ENCODE measurements around the gene SPEM2. TPM values are rescaled to one million over a fixed set of nuclear protein-coding genes. Genes with fewer than 3 reads are reported as not detected.

The SPEM2 gene
- total RNA-seq, 1 donor from 2014 or later: 0.14 TPM

DNA sequence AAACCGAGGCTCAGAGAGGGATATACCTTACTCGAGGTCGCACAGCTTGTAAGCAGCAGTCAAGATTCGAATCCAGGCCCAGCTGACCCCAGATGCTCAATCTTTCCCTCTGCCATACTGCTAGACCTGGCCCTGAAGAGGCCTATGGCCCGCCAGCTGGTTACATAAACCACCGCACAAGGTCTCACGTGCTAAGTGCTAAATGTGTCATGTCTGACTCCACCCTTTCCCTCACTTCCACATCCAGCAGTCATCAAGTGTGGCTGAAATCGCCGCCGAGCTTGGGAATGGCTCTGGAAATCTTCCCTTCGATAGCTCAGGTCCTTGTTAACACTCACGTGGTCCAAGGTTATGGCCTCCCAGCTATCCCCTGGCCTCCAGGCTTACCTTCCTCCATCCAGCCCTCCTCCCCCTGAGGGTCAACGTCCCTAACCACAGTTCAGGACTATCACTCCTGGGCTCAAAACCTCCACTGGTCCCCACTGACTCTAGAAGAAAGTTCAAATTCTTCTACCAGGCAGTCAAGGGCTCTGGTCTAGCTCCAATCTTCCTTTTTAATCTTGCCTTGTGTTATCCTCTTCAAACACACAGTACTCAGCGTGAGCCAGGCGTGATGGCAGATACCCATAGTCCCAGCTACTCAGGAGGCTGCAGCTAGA is 50.5 kb downstream of the SPEM2 start:
- H3K4me3 Mint-ChIP-seq (ENCODE audit: unreplicated experiment): peak overlapping the region; percentile 69

DNA sequence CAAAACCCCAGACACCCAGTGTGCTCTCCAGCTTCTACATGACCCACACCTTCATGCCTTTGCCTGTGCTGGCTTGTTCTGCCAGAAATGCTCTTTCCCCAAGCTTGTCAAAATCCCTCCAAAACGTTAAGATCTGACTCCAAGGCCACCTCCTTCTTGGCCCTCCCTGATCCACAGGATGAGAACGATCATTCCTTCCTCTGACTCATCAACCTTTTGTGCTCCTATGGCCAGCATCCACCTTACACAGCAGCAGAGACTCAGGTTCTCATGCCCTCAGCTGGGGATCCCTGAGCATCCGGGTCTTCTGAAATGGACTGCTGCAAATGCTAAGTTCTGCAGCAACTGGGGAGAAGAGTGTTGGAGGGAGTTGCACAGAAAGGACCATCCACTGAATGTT is 51.1 kb downstream of the SPEM2 start:
- Mint-ChIP-seq H3K4me3 (ENCODE audit: unreplicated experiment) (peak overlapping the region; percentile 69), H3K36me3 (ENCODE audit: low read depth, unreplicated experiment) (peaks cover 3% of the 10 kb centered on the region), H3K4me1 (ENCODE audit: low read depth, unreplicated experiment) (peaks cover 31% of the 10 kb centered on the region), H3K9me3 (ENCODE audit: unreplicated experiment) (no peaks in the 10 kb centered on the region), H3K27ac (ENCODE audit: unreplicated experiment) (peak overlapping the region; percentile 36), H3K27me3 (ENCODE audit: low read depth, unreplicated experiment) (no peaks in the 10 kb centered on the region)
- Histone ChIP-seq H3K4me3 (ENCODE audit: insufficient read depth, low read depth, low read length) (no peak overlapping the region), H3K27me3 (ENCODE audit: insufficient read depth, low read length) (no peaks in the 10 kb centered on the region), H4K20me1 (ENCODE audit: insufficient read depth, low read length) (peaks cover 67% of the 10 kb centered on the region), H3K9ac (ENCODE audit: low read length) (peak overlapping the region; percentile 2), H3K4me2 (ENCODE audit: low read length) (peak overlapping the region; percentile 94), H3K79me2 (ENCODE audit: insufficient read depth, low read length) (peaks cover 81% of the 10 kb centered on the region), H3K36me3 (ENCODE audit: insufficient read depth, low read length) (no peaks in the 10 kb centered on the region), H2AFZ (ENCODE audit: low read depth, low read length) (no peak overlapping the region), H3K27ac (ENCODE audit: low read depth, low read length) (peak overlapping the region; percentile 67), H3K9me3 (ENCODE audit: insufficient read depth, low read depth, low read length) (no peaks in the 10 kb centered on the region), H3K4me1 (ENCODE audit: insufficient read depth, low read length) (peaks cover 38% of the 10 kb centered on the region)
- FAIRE-seq (no peak), DNase-seq (ENCODE audit: low read depth) (peak; percentile 57)
- TF ChIP-seq EZH2 (IDR thresholded peaks at IDR 0.05; ENCODE audit: insufficient read depth, low read length): no peak
- TF ChIP-seq, protein P1, sequence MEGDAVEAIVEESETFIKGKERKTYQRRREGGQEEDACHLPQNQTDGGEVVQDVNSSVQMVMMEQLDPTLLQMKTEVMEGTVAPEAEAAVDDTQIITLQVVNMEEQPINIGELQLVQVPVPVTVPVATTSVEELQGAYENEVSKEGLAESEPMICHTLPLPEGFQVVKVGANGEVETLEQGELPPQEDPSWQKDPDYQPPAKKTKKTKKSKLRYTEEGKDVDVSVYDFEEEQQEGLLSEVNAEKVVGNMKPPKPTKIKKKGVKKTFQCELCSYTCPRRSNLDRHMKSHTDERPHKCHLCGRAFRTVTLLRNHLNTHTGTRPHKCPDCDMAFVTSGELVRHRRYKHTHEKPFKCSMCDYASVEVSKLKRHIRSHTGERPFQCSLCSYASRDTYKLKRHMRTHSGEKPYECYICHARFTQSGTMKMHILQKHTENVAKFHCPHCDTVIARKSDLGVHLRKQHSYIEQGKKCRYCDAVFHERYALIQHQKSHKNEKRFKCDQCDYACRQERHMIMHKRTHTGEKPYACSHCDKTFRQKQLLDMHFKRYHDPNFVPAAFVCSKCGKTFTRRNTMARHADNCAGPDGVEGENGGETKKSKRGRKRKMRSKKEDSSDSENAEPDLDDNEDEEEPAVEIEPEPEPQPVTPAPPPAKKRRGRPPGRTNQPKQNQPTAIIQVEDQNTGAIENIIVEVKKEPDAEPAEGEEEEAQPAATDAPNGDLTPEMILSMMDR (IDR thresholded peaks at IDR 0.05; ENCODE audit: insufficient read depth, low read depth, low read length): no peak

More for the DNA sequence above, 50.5 kb downstream of the SPEM2 start:
- Histone ChIP-seq H4K20me1 (ENCODE audit: insufficient read depth, low read length) (peaks cover 73% of the 10 kb centered on the region), H3K79me2 (ENCODE audit: insufficient read depth, low read length) (peaks cover 87% of the 10 kb centered on the region), H2AFZ (ENCODE audit: low read depth, low read length) (no peak overlapping the region), H3K4me3 (ENCODE audit: insufficient read depth, low read depth, low read length) (no peak overlapping the region), H3K4me1 (ENCODE audit: insufficient read depth, low read length) (peaks cover 38% of the 10 kb centered on the region), H3K27me3 (ENCODE audit: insufficient read depth, low read length) (no peaks in the 10 kb centered on the region), H3K4me2 (ENCODE audit: low read length) (peak overlapping the region; percentile 94), H3K9me3 (ENCODE audit: insufficient read depth, low read depth, low read length) (no peaks in the 10 kb centered on the region), H3K27ac (ENCODE audit: low read depth, low read length) (peak overlapping the region; percentile 7), H3K36me3 (ENCODE audit: insufficient read depth, low read length) (no peaks in the 10 kb centered on the region), H3K9ac (ENCODE audit: low read length) (peak overlapping the region; percentile 2)
- Mint-ChIP-seq H3K27me3 (ENCODE audit: low read depth, unreplicated experiment) (no peaks in the 10 kb centered on the region), H3K36me3 (ENCODE audit: low read depth, unreplicated experiment) (peaks cover 3% of the 10 kb centered on the region), H3K9me3 (ENCODE audit: unreplicated experiment) (no peaks in the 10 kb centered on the region), H3K27ac (ENCODE audit: unreplicated experiment) (peak overlapping the region; percentile 34), H3K4me1 (ENCODE audit: low read depth, unreplicated experiment) (peaks cover 28% of the 10 kb centered on the region)
- DNase-seq (ENCODE audit: low read depth) (no peak), FAIRE-seq (no peak)
- TF ChIP-seq, protein P1 (IDR thresholded peaks at IDR 0.05; ENCODE audit: insufficient read depth, low read depth, low read length): no peak
- no peak for TF ChIP-seq EZH2 (IDR thresholded peaks at IDR 0.05; ENCODE audit: insufficient read depth, low read length)

DNA sequence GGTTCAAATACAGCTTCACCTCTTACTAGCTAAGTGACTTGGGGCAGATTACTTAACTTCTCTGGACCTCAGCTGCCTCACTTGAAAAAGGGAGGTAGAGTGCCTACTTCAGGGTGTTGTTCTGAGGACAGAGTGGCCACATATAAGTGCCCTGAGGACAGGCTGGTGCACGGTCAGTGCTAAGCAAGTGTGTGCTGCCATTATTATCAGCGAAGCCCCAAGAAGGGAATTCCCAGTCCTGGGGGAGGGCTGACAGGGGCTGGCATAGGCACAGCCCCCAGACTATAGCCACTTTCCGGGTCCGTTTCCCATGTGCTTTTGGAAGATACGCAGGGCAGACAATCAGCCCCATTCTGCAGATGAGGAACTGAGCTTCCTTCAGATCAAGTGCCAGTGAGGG is 51.5 kb downstream of the SPEM2 start:
- Mint-ChIP-seq H3K36me3 (ENCODE audit: low read depth, unreplicated experiment) (peaks cover 3% of the 10 kb centered on the region), H3K9me3 (ENCODE audit: unreplicated experiment) (no peaks in the 10 kb centered on the region), H3K27ac (ENCODE audit: unreplicated experiment) (no peak overlapping the region), H3K4me3 (ENCODE audit: unreplicated experiment) (peak overlapping the region; percentile 97), H3K4me1 (ENCODE audit: low read depth, unreplicated experiment) (peaks cover 34% of the 10 kb centered on the region), H3K27me3 (ENCODE audit: low read depth, unreplicated experiment) (no peaks in the 10 kb centered on the region)
- Histone ChIP-seq H2AFZ (ENCODE audit: low read depth, low read length) (no peak overlapping the region), H3K4me1 (ENCODE audit: insufficient read depth, low read length) (peaks cover 38% of the 10 kb centered on the region), H3K79me2 (ENCODE audit: insufficient read depth, low read length) (peaks cover 76% of the 10 kb centered on the region), H3K27ac (ENCODE audit: low read depth, low read length) (peak overlapping the region; percentile 67), H3K4me3 (ENCODE audit: insufficient read depth, low read depth, low read length) (no peak overlapping the region), H4K20me1 (ENCODE audit: insufficient read depth, low read length) (peaks cover 62% of the 10 kb centered on the region), H3K27me3 (ENCODE audit: insufficient read depth, low read length) (no peaks in the 10 kb centered on the region), H3K4me2 (ENCODE audit: low read length) (peak overlapping the region; percentile 94), H3K9ac (ENCODE audit: low read length) (peak overlapping the region; percentile 2), H3K9me3 (ENCODE audit: insufficient read depth, low read depth, low read length) (no peaks in the 10 kb centered on the region), H3K36me3 (ENCODE audit: insufficient read depth, low read length) (no peaks in the 10 kb centered on the region)
- TF ChIP-seq, protein P1 (IDR thresholded peaks at IDR 0.05; ENCODE audit: insufficient read depth, low read depth, low read length): no peak
- no peak for TF ChIP-seq EZH2 (IDR thresholded peaks at IDR 0.05; ENCODE audit: insufficient read depth, low read length)
- DNase-seq (ENCODE audit: low read depth) (no peak), FAIRE-seq (no peak)

Data from astrocyte (in vitro differentiated cells and primary cell).